HFFc6 (cell line): ENCODE data around the gene BCAS1. TPM values are rescaled to one million over a fixed set of nuclear protein-coding genes. Genes with fewer than 3 reads are reported as not detected.

Experiments
- DNase-seq: peaks from one replicate; pipeline ENCODE4 v3.0.0-alpha.2; 2018
- H3K27ac Mint-ChIP-seq: 2 replicates; pipeline ENCODE4 v1.8.0; 2020; ENCODE audit warnings: mild to moderate bottlenecking, mixed read lengths
- H3K27me3 Mint-ChIP-seq: 2 replicates; pipeline ENCODE4 v1.8.0; 2021; ENCODE audit warnings: mild to moderate bottlenecking, moderate library complexity, mixed read lengths; ENCODE audit not compliant: insufficient read depth
- H3K36me3 Mint-ChIP-seq: 2 replicates; pipeline ENCODE4 v1.8.0; 2021; ENCODE audit warnings: low read depth, mixed read lengths
- H3K4me1 Mint-ChIP-seq: 2 replicates; pipeline ENCODE4 v1.8.0; 2020; ENCODE audit warnings: low read depth, mixed read lengths
- H3K4me3 Mint-ChIP-seq: 2 replicates; pipeline ENCODE4 v1.8.0; 2020; ENCODE audit warnings: mild to moderate bottlenecking, moderate library complexity, mixed read lengths
- H3K9me3 Mint-ChIP-seq: 2 replicates; pipeline ENCODE4 v1.8.0; 2020; ENCODE audit warnings: mild to moderate bottlenecking, mixed read lengths
- CTCF ChIP-seq: fragments of 200-600 bp; sonication (generic); IDR thresholded peaks from 2 replicates; pipeline ENCODE4 v1.5.0; 2021; ENCODE audit warnings: antibody characterized with exemption, mild to moderate bottlenecking
- total RNA-seq, 6 experiments: library from RNA; stranded (reverse); fragmentation: NEBNext Ultra II Directional; extraction: Animal tissue kit (Norgen Biotek cat#: 25700); gene quantifications; 2 replicates in 1 of 6; 3 replicates in 5 of 6; pipeline ENCODE4 v1.2.3, GENCODE V29; 2021

The BCAS1 gene
- total RNA-seq, 6 experiments from 2014 or later: 0.07 TPM; not detected in 5

DNA sequence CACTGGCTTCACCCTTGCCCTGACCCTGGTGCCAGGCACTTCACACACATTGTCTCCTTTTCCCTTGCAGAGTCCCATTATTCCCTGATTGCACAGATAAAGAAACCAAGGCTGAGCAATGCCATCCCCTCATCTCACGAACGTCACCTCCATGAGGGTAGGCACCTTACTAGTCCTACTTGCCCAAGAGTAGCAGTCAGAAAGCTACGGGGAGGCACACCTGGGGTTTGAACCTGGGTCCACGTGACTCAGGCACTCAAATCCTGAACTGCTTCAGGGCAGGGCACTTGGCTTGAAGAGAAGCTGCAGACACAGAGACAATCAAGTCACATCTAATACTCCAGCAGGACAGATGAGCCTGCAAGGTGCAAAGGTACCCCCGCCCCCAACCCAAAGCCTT is 1.9 kb downstream of the BCAS1 start:
- Mint-ChIP-seq H3K27me3 (peaks cover 11% of the 10 kb centered on the region), H3K36me3 (no peaks in the 10 kb centered on the region), H3K27ac (no peak overlapping the region), H3K4me1 (peaks cover 6% of the 10 kb centered on the region; the same call in 1 of the 2 replicates), H3K9me3 (no peaks in the 10 kb centered on the region), H3K4me3 (no peak overlapping the region)
- no peak for DNase-seq
- no peak for TF ChIP-seq CTCF

- no peak overlapping the region for H3K27ac Mint-ChIP-seq
- no peak for DNase-seq
- TF ChIP-seq CTCF: no peak
- no peak overlapping the region for H3K4me3 Mint-ChIP-seq
- H3K4me1 Mint-ChIP-seq: peaks cover 8% of the 10 kb centered on the region
- H3K27me3 Mint-ChIP-seq: peaks cover 11% of the 10 kb centered on the region
- no peaks in the 10 kb centered on the region for H3K36me3 Mint-ChIP-seq
- no peaks in the 10 kb centered on the region for H3K9me3 Mint-ChIP-seq
These were observed 2.7 kb downstream of the BCAS1 start for GRCh38 chr20:54067606-54068174.

DNA sequence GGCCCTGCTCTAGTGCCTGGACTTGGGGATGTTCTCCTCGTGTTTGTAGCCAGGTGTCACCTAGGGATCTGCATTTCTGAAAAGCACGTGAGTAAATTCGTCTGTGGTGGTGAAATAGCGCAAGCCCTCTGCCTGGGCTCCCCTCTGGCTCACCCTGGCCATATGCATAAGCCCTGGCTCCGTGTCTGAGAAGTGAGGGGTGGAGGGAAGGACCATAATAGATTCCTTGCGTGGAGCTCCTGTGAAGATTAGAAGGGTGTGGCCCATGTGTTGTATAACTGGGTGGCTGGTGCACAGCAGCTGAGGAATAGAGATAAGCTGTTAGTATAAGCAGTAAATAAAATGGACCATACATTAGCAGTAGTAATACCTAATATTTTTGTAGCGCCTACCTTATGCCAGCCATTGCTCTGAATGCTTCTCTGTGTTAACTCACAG is 4.8 kb downstream of the BCAS1 start:
- H3K36me3 Mint-ChIP-seq: no peaks in the 10 kb centered on the region
- H3K27ac Mint-ChIP-seq: no peak overlapping the region
- TF ChIP-seq CTCF: no peak
- H3K27me3 Mint-ChIP-seq: peaks cover 11% of the 10 kb centered on the region
- H3K4me3 Mint-ChIP-seq: no peak overlapping the region
- DNase-seq: no peak
- H3K4me1 Mint-ChIP-seq: peaks cover 23% of the 10 kb centered on the region
- H3K9me3 Mint-ChIP-seq: no peaks in the 10 kb centered on the region

DNA sequence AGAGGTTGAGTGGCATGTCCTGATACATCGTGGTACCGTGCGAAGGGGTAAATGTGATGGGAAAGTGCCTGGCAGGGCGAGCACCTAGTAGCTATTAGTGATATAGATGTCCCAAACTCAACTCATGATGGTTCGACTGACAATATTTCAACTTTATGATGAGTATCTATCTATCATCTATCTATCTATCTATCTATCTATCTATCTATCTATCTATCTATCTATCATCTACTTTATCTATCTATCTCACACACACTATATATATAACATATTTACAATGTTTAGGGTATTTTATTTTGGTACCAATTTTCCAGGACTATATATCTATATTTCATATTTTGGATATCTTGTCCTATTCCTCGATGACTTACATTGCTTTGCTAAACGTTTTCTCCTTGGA is 5.5 kb downstream of the BCAS1 start:
- no peaks in the 10 kb centered on the region for H3K9me3 Mint-ChIP-seq
- no peak overlapping the region for H3K4me3 Mint-ChIP-seq
- DNase-seq: no peak
- no peaks in the 10 kb centered on the region for H3K36me3 Mint-ChIP-seq
- no peak overlapping the region for H3K27ac Mint-ChIP-seq
- H3K4me1 Mint-ChIP-seq: peaks cover 23% of the 10 kb centered on the region
- TF ChIP-seq CTCF: no peak
- peaks cover 8% of the 10 kb centered on the region for H3K27me3 Mint-ChIP-seq

GRCh38 chr20:54063992-54064676 is 6.3 kb downstream of the BCAS1 start:
- H3K4me3 Mint-ChIP-seq: no peak overlapping the region
- no peak overlapping the region for H3K27ac Mint-ChIP-seq
- H3K4me1 Mint-ChIP-seq: peaks cover 23% of the 10 kb centered on the region
- H3K27me3 Mint-ChIP-seq: peaks cover 8% of the 10 kb centered on the region
- TF ChIP-seq CTCF: no peak
- H3K9me3 Mint-ChIP-seq: no peaks in the 10 kb centered on the region
- no peak for DNase-seq
- H3K36me3 Mint-ChIP-seq: no peaks in the 10 kb centered on the region
